HCT116 (cell line): ENCODE results near the gene SKAP1. TPM values are rescaled to one million over a fixed set of nuclear protein-coding genes. Genes with fewer than 3 reads are reported as not detected.

Experiments used
- ATAC-seq: fragments of 200-7000 bp; cut with Tn5 transposase; 2 replicates; pipeline ENCODE4 v1.9.1; 2020; ENCODE audit warnings: mild to moderate bottlenecking, moderate library complexity
- BruUV-seq: library from RNA; stranded (reverse); fragments of 400-500 nt; replicated peaks from 2 replicates; lab custom pipeline; 2021; lab: Mats Ljungman, UMichigan
- CTCF ChIA-PET: fragments of 300-600 bp; sonication (Branson Sonifier 250); formaldehyde crosslinking; loops from one replicate; lab custom pipeline; 2021; ENCODE audit warnings: antibody characterized with exemption; lab: Charles Lee
- POLR2A ChIA-PET: fragments of 300-600, 350-600 bp; sonication (Branson Sonifier 250); formaldehyde crosslinking; loops from one replicate; lab custom pipeline; 2021; ENCODE audit warnings: antibody characterized with exemption; lab: Charles Lee
- RAD21 ChIA-PET, 2 experiments: fragments of 300-600 bp; sonication (Branson Sonifier 250); formaldehyde crosslinking; loops; one replicate each; lab custom pipeline; 2023; ENCODE audit warnings: low total read pairs in 2 of 2; ENCODE audit not compliant: uncharacterized antibody in 2 of 2, unreplicated experiment in 2 of 2, low non-redundant PET in 1 of 2; lab: Charles Lee
- DNase-seq: peaks from one replicate; pipeline ENCODE4 v3.0.0-alpha.2; 2010; ENCODE audit warnings: low read depth, low spot score
- H2AFZ ChIP-seq: fragments of 200-600 bp; shearing (Covaris generic), sonication (generic); 2 replicates; pipeline ENCODE4 v1.6.1; 2017; ENCODE audit warnings: low read depth, mixed run types, mixed read lengths, antibody characterized with exemption, low read length; ENCODE audit not compliant: poor library complexity, severe bottlenecking
- H3K27ac ChIP-seq: 2 replicates; pipeline ENCODE4 v1.5.1; 2012; ENCODE audit warnings: low read depth, low read length
- H3K27me3 ChIP-seq: fragments of 200-600 bp; sonication (generic); 2 replicates; pipeline ENCODE4 v1.6.1; 2016; ENCODE audit warnings: mixed run types, low read length, mixed read lengths; ENCODE audit not compliant: insufficient read depth
- H3K36me3 ChIP-seq, 2 experiments: fragments of 200-500 bp in 1 of 2; fragments of 200-600 bp in 1 of 2; sonication (Bioruptor generic) in 1 of 2; sonication (generic) in 1 of 2; 2 replicates each; pipeline versions ENCODE4 v1.5.1 to v1.6.1; 2014 to 2016; ENCODE audit warnings: low read length in 2 of 2, inconsistent platforms in 1 of 2, mixed read lengths in 1 of 2, mixed run types in 1 of 2; ENCODE audit not compliant: insufficient read depth in 2 of 2, control insufficient read depth in 1 of 2
- H3K4me1 ChIP-seq, 2 experiments: fragments of 200-600 bp in 1 of 2; sonication (generic) in 1 of 2; 2 replicates each; pipeline versions ENCODE4 v1.5.1 to v1.6.1; 2012 to 2017; ENCODE audit warnings: low read length in 2 of 2, inconsistent platforms in 1 of 2, mild to moderate bottlenecking in 1 of 2, mixed read lengths in 1 of 2, mixed run types in 1 of 2, moderate library complexity in 1 of 2; ENCODE audit not compliant: insufficient read depth in 2 of 2, control insufficient read depth in 1 of 2
- H3K4me2 ChIP-seq: fragments of 200-600 bp; sonication (generic); 2 replicates; pipeline ENCODE4 v1.6.1; 2017; ENCODE audit warnings: mixed run types, low read length, mixed read lengths
- H3K4me3 ChIP-seq, 2 experiments: fragments of 200-600 bp in 1 of 2; sonication (generic) in 1 of 2; replicated peaks in 1 of 2; 2 replicates each; pipeline ENCODE4 v1.5.1; 2011 to 2016; ENCODE audit warnings: low read length in 2 of 2, control low read depth in 1 of 2, low read depth in 1 of 2, mild to moderate bottlenecking in 1 of 2, mixed read lengths in 1 of 2, mixed run types in 1 of 2
- H3K79me2 ChIP-seq: fragments of 200-600 bp; sonication (generic); 2 replicates; pipeline ENCODE4 v1.6.1; 2017; ENCODE audit warnings: mild to moderate bottlenecking, mixed run types, low read length, moderate library complexity, mixed read lengths; ENCODE audit not compliant: insufficient read depth
- H3K9ac ChIP-seq: fragments of 200-600 bp; sonication (generic); 2 replicates; pipeline ENCODE4 v1.6.1; 2016; ENCODE audit warnings: low read length, mixed read lengths
- H3K9me2 ChIP-seq: fragments of 200-600 bp; sonication (generic), shearing (Covaris generic); 2 replicates; pipeline ENCODE4 v1.6.1; 2017; ENCODE audit warnings: mixed run types, mild to moderate bottlenecking, moderate library complexity; ENCODE audit not compliant: insufficient read depth
- H3K9me3 ChIP-seq, 2 experiments: fragments of 200-500 bp in 1 of 2; fragments of 200-600 bp in 1 of 2; sonication (Bioruptor generic) in 1 of 2; sonication (generic) in 1 of 2; 2 replicates each; pipeline ENCODE4 v1.6.1; 2014 to 2017; ENCODE audit warnings: low read length in 2 of 2, mixed read lengths in 2 of 2, inconsistent platforms in 1 of 2, low read depth in 1 of 2, mild to moderate bottlenecking in 1 of 2, mixed run types in 1 of 2, moderate library complexity in 1 of 2; ENCODE audit not compliant: control insufficient read depth in 1 of 2, insufficient read depth in 1 of 2
- H4K20me1 ChIP-seq: fragments of 200-600 bp; sonication (generic), shearing (Covaris generic); 2 replicates; pipeline ENCODE4 v1.6.1; 2017; ENCODE audit warnings: mixed run types, mild to moderate bottlenecking, moderate library complexity; ENCODE audit not compliant: insufficient read depth
- POLR2AphosphoS5 ChIP-seq: IDR thresholded peaks from 2 replicates; pipeline ENCODE4 v1.6.1; 2011; ENCODE audit warnings: mild to moderate bottlenecking, low read depth, low read length, moderate library complexity
- intact Hi-C: fragments of 100-400 bp; cut with micrococcal nuclease; formaldehyde crosslinking; loops from 2 replicates; pipeline ENCODE4 v1.10.0; 2022
- total RNA-seq: library from RNA; stranded (reverse); gene quantifications from one replicate; pipeline ENCODE4 v1.2.1, GENCODE V29; 2021; ENCODE audit not compliant: unreplicated experiment
- TF ChIP-seq, protein P1 (sequence below): IDR thresholded peaks from 2 replicates; pipeline ENCODE4 v1.6.1; 2012
- TF ChIP-seq, protein P2 (sequence below), 3 experiments: fragments of 200-600 bp in 1 of 3; sonication (generic) in 1 of 3; IDR thresholded peaks in 2 of 3; conservative IDR thresholded peaks in 1 of 3; 2 replicates each; pipeline ENCODE4 v1.5.1; 2012 to 2017; ENCODE audit warnings: low read depth in 2 of 3, low read length in 2 of 3, antibody characterized with exemption in 1 of 3, borderline replicate concordance in 1 of 3, control low read depth in 1 of 3, mild to moderate bottlenecking in 1 of 3, mixed read lengths in 1 of 3, mixed run types in 1 of 3, moderate library complexity in 1 of 3; ENCODE audit not compliant: insufficient read depth in 1 of 3

Gene SKAP1
- total RNA-seq, 1 experiment from 2014 or later = 12.4 TPM

DNA sequence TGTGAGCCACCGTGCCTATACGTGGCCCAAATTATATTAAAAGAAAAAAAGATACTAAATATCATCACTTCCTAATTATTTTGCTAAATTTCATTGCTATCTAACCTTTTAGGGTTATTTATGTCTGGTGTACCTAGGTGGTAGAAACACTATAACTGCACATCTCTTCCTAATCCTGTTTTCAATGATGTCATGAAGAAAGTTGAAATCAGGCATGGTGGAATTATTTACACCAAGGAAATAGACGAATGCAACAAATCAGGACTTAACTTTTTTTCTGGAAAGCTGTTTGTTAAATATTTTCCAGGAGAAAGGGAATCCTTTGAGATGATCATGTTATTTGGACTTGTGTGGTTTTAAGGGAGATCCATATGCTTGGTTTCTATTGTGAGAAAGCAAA is 39.2 kb upstream of the SKAP1 start:
- DNase-seq = no peak
- no peaks in the 10 kb centered on the region for H3K9me2 ChIP-seq
- no peaks in the 10 kb centered on the region for H3K27me3 ChIP-seq
- H3K9me3 ChIP-seq = no peaks in the 10 kb centered on the region
- no TSS peak for BruUV-seq
- no peaks in the 10 kb centered on the region for H4K20me1 ChIP-seq
- TF ChIP-seq POLR2AphosphoS5 = no peak
- ATAC-seq = no peak
- H3K9ac ChIP-seq = no peak overlapping the region
- intact Hi-C loops = no loop called here
- H3K4me1 ChIP-seq = peaks cover 24 to 37% of the 10 kb centered on the region in 2 experiments
- H3K4me2 ChIP-seq = no peak overlapping the region
- CTCF ChIA-PET = interaction anchor here (0.9 kb wide), 2 partner anchors 24 to 208 kb away, joined by 3 read pairs; no protein-coding TSS in a partner anchor
- H3K79me2 ChIP-seq = no peaks in the 10 kb centered on the region
- POLR2A ChIA-PET = no interaction called here
- no peak overlapping the region for H2AFZ ChIP-seq
- no peaks in the 10 kb centered on the region for H3K36me3 ChIP-seq
- H3K4me3 ChIP-seq = no peak overlapping the region
- RAD21 ChIA-PET = no interaction called here
- no peak overlapping the region for H3K27ac ChIP-seq

DNA sequence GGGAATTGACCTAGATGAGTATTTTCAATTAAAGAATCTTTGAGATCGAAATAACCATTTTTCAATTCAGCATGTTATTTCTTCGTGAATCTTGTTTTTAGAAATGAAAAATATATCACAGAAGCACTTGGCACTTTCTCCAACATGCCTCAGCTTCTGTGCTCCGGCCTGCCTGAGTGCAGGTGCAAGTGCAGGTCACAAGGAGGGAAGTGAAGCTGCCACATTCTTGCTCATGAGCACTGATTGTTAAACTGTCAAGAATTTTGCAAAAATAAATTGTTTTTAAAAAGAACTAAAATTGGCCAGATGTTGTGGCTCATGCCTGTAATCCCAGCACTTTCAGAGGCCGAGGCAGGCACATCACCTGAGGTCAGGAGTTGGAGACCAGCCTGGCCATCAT is 38.3 kb upstream of the SKAP1 start:
- Histone ChIP-seq H3K9me2 (no peaks in the 10 kb centered on the region), H3K27me3 (no peaks in the 10 kb centered on the region), H3K27ac (no peak overlapping the region), H3K36me3 (no peaks in the 10 kb centered on the region), H3K4me2 (no peak overlapping the region), H2AFZ (no peak overlapping the region), H3K4me1 (peaks cover 24 to 32% of the 10 kb centered on the region in 2 experiments), H3K79me2 (no peaks in the 10 kb centered on the region), H3K9ac (no peak overlapping the region), H4K20me1 (no peaks in the 10 kb centered on the region), H3K4me3 (no peak overlapping the region), H3K9me3 (no peaks in the 10 kb centered on the region)
- ChIA-PET RAD21 (no interaction called here), POLR2A (no interaction called here), CTCF (interaction anchor here (0.9 kb wide), 1 partner anchor 24 kb away, joined by 3 read pairs; no protein-coding TSS in a partner anchor)
- no peak for ATAC-seq
- DNase-seq = no peak
- no TSS peak for BruUV-seq
- intact Hi-C loops = no loop called here
- TF ChIP-seq, protein P1, sequence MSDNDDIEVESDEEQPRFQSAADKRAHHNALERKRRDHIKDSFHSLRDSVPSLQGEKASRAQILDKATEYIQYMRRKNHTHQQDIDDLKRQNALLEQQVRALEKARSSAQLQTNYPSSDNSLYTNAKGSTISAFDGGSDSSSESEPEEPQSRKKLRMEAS = no peak
- TF ChIP-seq, protein P2, sequence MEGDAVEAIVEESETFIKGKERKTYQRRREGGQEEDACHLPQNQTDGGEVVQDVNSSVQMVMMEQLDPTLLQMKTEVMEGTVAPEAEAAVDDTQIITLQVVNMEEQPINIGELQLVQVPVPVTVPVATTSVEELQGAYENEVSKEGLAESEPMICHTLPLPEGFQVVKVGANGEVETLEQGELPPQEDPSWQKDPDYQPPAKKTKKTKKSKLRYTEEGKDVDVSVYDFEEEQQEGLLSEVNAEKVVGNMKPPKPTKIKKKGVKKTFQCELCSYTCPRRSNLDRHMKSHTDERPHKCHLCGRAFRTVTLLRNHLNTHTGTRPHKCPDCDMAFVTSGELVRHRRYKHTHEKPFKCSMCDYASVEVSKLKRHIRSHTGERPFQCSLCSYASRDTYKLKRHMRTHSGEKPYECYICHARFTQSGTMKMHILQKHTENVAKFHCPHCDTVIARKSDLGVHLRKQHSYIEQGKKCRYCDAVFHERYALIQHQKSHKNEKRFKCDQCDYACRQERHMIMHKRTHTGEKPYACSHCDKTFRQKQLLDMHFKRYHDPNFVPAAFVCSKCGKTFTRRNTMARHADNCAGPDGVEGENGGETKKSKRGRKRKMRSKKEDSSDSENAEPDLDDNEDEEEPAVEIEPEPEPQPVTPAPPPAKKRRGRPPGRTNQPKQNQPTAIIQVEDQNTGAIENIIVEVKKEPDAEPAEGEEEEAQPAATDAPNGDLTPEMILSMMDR (IDR thresholded peaks at IDR 0.05 in 2 of 3, conservative IDR thresholded peaks at IDR 0.05 in 1 of 3; ENCODE audit: borderline replicate concordance in 1 of 3, insufficient read depth in 1 of 3, low read depth in 2 of 3, low read length in 2 of 3) = no peak
